Measurements from ENCODE around the gene RAB7A. TPM values are rescaled to one million over a fixed set of nuclear protein-coding genes. Genes with fewer than 3 reads are reported as not detected.

Gene RAB7A
- total and polyA plus RNA-seq, 8 donors = 43.6 to 112 (median 68.7) TPM

DNA sequence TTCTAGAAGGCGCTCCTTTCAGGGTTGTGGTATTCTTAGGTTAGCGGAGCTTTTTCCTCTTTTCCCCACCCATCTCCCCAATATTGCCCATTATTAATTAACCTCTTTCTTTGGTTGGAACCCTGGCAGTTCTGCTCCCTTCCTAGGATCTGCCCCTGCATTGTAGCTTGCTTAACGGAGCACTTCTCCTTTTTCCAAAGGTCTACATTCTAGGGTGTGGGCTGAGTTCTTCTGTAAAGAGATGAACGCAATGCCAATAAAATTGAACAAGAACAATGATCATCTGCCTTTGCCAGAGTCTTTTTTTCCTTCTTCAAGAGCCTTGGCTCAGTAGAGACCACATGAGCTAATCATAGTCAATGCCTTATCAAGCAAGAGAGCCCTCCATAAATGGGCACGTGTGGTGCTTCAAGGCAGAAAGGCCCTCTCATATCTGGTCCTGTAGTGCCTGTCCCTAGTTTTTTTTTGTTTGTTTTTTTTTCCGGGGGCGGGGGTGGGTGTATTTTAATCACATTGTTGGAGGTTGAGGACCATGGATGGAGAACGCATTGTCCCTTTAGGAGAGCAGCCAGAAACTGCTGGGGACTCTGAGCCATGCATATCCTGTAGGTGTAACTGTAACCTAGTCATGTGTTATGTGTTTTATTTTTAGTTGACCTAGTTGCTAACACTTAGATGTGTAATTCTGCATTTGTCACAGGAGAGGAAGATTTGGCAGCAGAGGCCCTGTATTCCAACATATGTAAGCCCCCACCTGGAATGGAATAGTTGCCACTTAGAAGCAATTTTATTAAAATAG lies 88.7 kb downstream of the RAB7A start:
- DNase-seq = no peak
- no peak overlapping the region for H3K4me3 ChIP-seq
- no peaks in the 10 kb centered on the region for H3K27me3 ChIP-seq
- TF ChIP-seq CTCF (IDR thresholded peaks at IDR 0.05) = no peak
- 79 to 86% methylated on average over 8 of the region's 8 CpGs for WGBS, 2 donors
- no peak for FAIRE-seq
- no peak overlapping the region for H3K27ac ChIP-seq
- no peaks in the 10 kb centered on the region for H3K9me3 ChIP-seq
- peaks cover 0 to 27% (median 7%) of the 10 kb centered on the region in 3 donors for H3K36me3 ChIP-seq
- intact Hi-C loops (cut with DNase I) = no loop called here
- ATAC-seq = no peak
- no peaks in the 10 kb centered on the region for H3K4me1 ChIP-seq

DNA sequence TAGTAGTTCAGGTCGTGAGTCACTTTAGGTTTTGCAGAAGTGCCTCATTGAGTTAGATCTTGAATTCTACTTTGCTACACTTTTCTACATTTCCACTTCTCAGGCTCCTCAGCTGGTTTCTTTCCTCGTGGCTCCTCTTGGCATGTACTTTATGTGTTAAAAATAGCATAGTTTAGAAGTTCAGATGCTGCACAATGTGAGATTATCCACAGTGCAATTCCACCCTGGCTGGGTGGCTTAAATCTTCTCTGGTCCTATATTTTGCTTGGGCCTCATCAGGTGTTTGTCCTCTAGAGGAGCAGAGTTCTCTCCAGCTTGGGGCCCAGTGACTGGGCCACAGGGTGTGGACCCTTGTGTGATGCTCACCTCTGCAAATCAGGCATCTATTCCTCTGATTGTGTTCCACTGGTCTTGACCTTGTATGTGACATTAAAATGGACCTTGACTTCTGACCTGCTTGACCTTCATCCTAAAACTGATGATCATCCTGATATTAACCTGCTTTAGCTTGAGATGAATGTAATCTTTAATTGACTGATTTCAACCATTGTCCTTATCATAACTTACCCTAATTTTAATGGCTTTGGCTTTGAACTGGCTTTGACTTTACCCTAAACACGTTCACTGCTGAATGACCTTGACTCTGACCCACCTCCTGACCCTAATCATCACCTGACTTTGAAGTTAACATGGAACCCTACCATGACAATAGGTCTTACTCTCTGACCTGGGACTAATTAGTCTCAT lies 89.5 kb downstream of the RAB7A start:
- intact Hi-C loops (cut with DNase I) = no loop called here
- Histone ChIP-seq H3K27ac (no peak overlapping the region), H3K27me3 (no peaks in the 10 kb centered on the region), H3K9me3 (no peaks in the 10 kb centered on the region), H3K4me1 (no peaks in the 10 kb centered on the region), H3K36me3 (peaks cover 0 to 27% (median 7%) of the 10 kb centered on the region in 3 donors), H3K4me3 (no peak overlapping the region)
- WGBS, 2 donors = 68 to 75% methylated on average over 3 of the region's 3 CpGs
- DNase-seq = no peak
- ATAC-seq = no peak
- TF ChIP-seq CTCF (IDR thresholded peaks at IDR 0.05) = no peak
- no peak for FAIRE-seq

GRCh38 chr3:128818186-128818787 lies 92.3 kb downstream of the RAB7A start:
- intact Hi-C loops (cut with DNase I) = no loop called here
- no peaks in the 10 kb centered on the region for H3K27me3 ChIP-seq
- ATAC-seq = no peak
- FAIRE-seq = no peak
- no peaks in the 10 kb centered on the region for H3K4me1 ChIP-seq
- H3K9me3 ChIP-seq = no peaks in the 10 kb centered on the region
- H3K4me3 ChIP-seq = no peak overlapping the region
- peaks cover 0 to 9% (median 0%) of the 10 kb centered on the region in 3 donors for H3K36me3 ChIP-seq
- H3K27ac ChIP-seq = no peak overlapping the region
- TF ChIP-seq CTCF (IDR thresholded peaks at IDR 0.05) = no peak
- no peak for DNase-seq
- WGBS, 2 donors = 80 to 90% methylated on average over 5 of the region's 5 CpGs

DNA sequence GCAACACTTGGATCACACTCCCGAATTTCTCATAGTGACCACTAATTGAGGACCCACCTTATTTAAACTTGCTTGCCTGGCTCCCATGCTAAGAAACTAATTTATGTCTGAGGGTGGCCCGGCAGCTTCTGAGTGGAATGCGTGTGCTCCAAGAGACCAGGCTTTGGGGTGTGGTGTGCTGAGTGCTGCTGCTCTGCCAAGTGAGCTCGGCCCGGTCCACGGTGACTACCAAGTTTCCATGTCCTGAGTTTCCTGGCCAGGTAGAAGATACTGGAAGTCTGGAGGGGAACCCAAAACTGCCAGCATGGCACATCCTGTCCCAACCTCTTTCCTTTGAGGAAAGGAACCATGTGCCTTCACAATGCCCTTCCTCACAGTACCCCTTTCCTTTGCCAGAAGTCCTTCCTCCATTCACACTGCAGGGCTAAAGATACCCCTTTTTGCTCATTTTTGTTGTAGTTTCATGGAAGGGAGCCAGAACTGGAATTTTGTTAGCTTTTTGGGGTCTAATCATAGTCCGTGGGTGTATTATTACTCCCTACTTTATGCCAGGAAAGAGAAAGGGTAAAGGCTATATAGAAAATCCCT lies 94.4 kb downstream of the RAB7A start:
- Histone ChIP-seq H3K27ac (no peak overlapping the region), H3K4me3 (no peak overlapping the region), H3K9me3 (no peaks in the 10 kb centered on the region), H3K27me3 (no peaks in the 10 kb centered on the region), H3K4me1 (no peaks in the 10 kb centered on the region), H3K36me3 (no peaks in the 10 kb centered on the region)
- intact Hi-C loops (cut with DNase I) = no loop called here
- FAIRE-seq = no peak
- no peak for ATAC-seq
- no peak for TF ChIP-seq CTCF (IDR thresholded peaks at IDR 0.05)
- 93 to 97% methylated on average over 7 of the region's 7 CpGs for WGBS, 2 donors
- DNase-seq = no peak

All from pancreas (tissue), 10 donors.